ENCODE data around the gene CARD9.

DNA sequence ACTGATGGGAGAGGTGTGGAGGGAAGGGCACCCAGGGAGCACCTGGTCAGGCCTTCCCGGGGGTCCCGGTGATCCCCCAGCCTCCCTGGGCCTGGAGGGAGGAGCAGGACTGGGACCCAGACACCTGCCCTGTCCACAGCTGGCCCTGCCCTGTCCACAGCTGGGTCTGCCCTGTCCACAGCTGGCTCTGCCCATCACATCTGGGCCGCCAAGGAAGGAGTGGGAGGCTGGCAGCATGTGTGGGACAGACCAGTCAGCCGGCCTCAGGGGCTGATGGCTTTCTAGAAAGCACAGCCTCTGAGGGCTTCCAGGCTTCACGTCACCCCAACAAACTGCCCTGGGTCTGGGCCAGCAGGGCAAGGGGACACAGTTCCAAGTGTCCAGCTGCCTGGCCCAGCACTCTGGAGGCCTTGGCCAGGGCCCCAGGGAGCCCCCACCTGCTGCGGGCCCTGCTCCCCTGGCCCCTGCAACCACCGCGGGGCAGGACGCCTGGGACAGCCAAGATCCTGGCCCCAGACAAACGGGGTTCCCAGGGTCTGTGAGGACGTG is 22.1 kb downstream of the CARD9 start:
- TF ChIP-seq CTCF (IDR thresholded peaks at IDR 0.05) (no peak), FOXJ3 (CRISPR knock-in tag; IDR thresholded peaks at IDR 0.05) (no peak), EP300 (IDR thresholded peaks at IDR 0.05; ENCODE audit: borderline replicate concordance in 1 of 2, low read depth in 1 of 2, low read length in 1 of 2) (no peak), TAF1 (IDR thresholded peaks at IDR 0.05; ENCODE audit: borderline replicate concordance, low read depth, low read length) (no peak), RXRA (IDR thresholded peaks at IDR 0.05; ENCODE audit: borderline replicate concordance, low read depth) (no peak), IRF3 (IDR thresholded peaks at IDR 0.05; ENCODE audit: low read depth, low read length) (no peak), TCF12 (IDR thresholded peaks at IDR 0.05) (no peak), YY1 (IDR thresholded peaks at IDR 0.05; ENCODE audit: low read depth) (no peak), CHD2 (IDR thresholded peaks at IDR 0.05; ENCODE audit: low read length, partially characterized antibody) (no peak), NRF1 (IDR thresholded peaks at IDR 0.05; ENCODE audit: low read depth, low read length) (no peak)
- TF ChIP-seq, protein P1, sequence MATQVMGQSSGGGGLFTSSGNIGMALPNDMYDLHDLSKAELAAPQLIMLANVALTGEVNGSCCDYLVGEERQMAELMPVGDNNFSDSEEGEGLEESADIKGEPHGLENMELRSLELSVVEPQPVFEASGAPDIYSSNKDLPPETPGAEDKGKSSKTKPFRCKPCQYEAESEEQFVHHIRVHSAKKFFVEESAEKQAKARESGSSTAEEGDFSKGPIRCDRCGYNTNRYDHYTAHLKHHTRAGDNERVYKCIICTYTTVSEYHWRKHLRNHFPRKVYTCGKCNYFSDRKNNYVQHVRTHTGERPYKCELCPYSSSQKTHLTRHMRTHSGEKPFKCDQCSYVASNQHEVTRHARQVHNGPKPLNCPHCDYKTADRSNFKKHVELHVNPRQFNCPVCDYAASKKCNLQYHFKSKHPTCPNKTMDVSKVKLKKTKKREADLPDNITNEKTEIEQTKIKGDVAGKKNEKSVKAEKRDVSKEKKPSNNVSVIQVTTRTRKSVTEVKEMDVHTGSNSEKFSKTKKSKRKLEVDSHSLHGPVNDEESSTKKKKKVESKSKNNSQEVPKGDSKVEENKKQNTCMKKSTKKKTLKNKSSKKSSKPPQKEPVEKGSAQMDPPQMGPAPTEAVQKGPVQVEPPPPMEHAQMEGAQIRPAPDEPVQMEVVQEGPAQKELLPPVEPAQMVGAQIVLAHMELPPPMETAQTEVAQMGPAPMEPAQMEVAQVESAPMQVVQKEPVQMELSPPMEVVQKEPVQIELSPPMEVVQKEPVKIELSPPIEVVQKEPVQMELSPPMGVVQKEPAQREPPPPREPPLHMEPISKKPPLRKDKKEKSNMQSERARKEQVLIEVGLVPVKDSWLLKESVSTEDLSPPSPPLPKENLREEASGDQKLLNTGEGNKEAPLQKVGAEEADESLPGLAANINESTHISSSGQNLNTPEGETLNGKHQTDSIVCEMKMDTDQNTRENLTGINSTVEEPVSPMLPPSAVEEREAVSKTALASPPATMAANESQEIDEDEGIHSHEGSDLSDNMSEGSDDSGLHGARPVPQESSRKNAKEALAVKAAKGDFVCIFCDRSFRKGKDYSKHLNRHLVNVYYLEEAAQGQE (IDR thresholded peaks at IDR 0.05; ENCODE audit: low read depth, low read length): no peak
- TF ChIP-seq, protein P2, sequence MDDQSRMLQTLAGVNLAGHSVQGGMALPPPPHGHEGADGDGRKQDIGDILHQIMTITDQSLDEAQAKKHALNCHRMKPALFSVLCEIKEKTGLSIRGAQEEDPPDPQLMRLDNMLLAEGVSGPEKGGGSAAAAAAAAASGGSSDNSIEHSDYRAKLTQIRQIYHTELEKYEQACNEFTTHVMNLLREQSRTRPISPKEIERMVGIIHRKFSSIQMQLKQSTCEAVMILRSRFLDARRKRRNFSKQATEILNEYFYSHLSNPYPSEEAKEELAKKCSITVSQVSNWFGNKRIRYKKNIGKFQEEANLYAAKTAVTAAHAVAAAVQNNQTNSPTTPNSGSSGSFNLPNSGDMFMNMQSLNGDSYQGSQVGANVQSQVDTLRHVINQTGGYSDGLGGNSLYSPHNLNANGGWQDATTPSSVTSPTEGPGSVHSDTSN (IDR thresholded peaks at IDR 0.05): no peak

Measured in SK-N-SH (cell line).